Activated naive CD4-positive, alpha-beta T cell treated with anti-CD3 and anti-CD28 coated beads, Interleukin-2, amount 50 U/mL, for 72 hours (primary cell): ENCODE data around the gene CD40LG. TPM values are rescaled to one million over a fixed set of nuclear protein-coding genes. Genes with fewer than 3 reads are reported as not detected.
A peak's percentile ranks its signal among the peaks of the same experiment; 100 is the strongest.

Source experiments
- ATAC-seq, 2 donors: fragments of 150-1000 bp; cut with Tn5 transposase; 2 replicates each; pipeline ENCODE4 v1.10.0; 2021; ENCODE audit warnings: mild to moderate bottlenecking in 2 of 2, moderate library complexity in 2 of 2
- DNase-seq, 2 donors: peaks; one replicate each; pipeline ENCODE4 v3.0.0; 2021 to 2022; ENCODE audit warnings: low spot score in 2 of 2
- H3K27ac Mint-ChIP-seq, 2 donors: one replicate each; pipeline ENCODE4 v1.8.0; 2022; ENCODE audit warnings: mild to moderate bottlenecking in 2 of 2, mixed read lengths in 2 of 2
- H3K36me3 Mint-ChIP-seq, 2 donors: one replicate each; pipeline ENCODE4 v1.8.0; 2022; ENCODE audit warnings: mixed read lengths in 2 of 2
- H3K9me3 Mint-ChIP-seq, 2 donors: one replicate each; pipeline ENCODE4 v1.8.0; 2022; ENCODE audit warnings: mixed read lengths in 2 of 2
- total RNA-seq, 2 donors: library from RNA; stranded (reverse); gene quantifications; one replicate each; pipeline ENCODE4 v1.2.3, GENCODE V29; 2022

The CD40LG gene
- total RNA-seq, 2 donors from 2014 or later, result 80.0 to 134 TPM

DNA sequence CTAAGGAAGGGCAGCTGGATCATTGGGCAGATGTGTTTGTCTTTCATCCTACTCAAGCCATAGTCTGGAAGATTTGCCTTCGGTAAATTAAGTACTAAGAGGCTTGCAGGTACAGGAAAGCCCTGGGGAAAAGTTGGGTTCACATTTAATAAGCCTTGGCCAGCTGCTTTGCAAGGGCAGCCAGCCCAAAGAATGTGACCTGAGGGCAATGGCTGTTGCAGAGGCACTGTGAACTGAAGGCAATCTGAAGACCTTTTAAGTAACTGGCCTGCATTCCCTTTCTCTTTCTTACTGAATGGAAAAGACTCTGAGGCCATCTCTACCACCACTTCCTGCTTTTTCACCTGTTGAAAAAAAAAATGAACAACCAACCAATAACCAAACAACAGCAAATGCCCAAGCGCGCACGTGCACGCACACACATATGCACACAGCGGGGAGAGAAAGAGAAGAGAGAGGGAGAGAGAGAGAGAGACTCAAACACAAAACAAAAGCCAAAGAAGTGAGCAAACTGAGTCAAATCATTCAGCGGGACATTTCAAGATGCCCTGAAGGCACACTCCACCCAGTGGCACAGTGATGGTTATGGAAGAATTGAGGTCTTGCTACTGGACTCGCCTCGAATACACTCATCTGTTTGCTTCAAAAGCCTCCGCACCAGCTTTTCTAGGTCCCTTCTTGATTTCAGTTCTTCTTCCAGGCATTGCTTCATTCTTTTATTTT, 19.6 kb downstream of the CD40LG start:
- DNase-seq, result no peak
- peak overlapping the region; percentile 68 to 90 for H3K27ac Mint-ChIP-seq
- peaks cover 53 to 78% of the 10 kb centered on the region in 2 donors for H3K36me3 Mint-ChIP-seq

GRCh38 chrX:136671006-136671610, 23.1 kb downstream of the CD40LG start:
- H3K36me3 Mint-ChIP-seq, result peaks cover 49 to 74% of the 10 kb centered on the region in 2 donors
- no peaks in the 10 kb centered on the region for H3K9me3 Mint-ChIP-seq
- DNase-seq (no peak), ATAC-seq (peak; percentile 15 to 61)
- H3K27ac Mint-ChIP-seq, result peak overlapping the region; percentile 9 to 84

More for the DNA sequence above, 19.6 kb downstream of the CD40LG start:
- ATAC-seq, result peak; percentile 37 to 61
- peaks cover 6% of the 10 kb centered on the region in 2 donors for H3K9me3 Mint-ChIP-seq

GRCh38 chrX:136674270-136674985, 26.5 kb downstream of the CD40LG start:
- ATAC-seq (peak; percentile 1 to 39), DNase-seq (no peak)
- peak overlapping the region; percentile 84 to 93 for H3K27ac Mint-ChIP-seq
- no peaks in the 10 kb centered on the region for H3K9me3 Mint-ChIP-seq
- H3K36me3 Mint-ChIP-seq, result peaks cover 24 to 57% of the 10 kb centered on the region in 2 donors

GRCh38 chrX:136679531-136679930, 31.6 kb downstream of the CD40LG start:
- no peak for DNase-seq
- H3K27ac Mint-ChIP-seq, result no peak overlapping the region
- no peaks in the 10 kb centered on the region for H3K9me3 Mint-ChIP-seq
- ATAC-seq, result no peak
- H3K36me3 Mint-ChIP-seq, result peaks cover 5 to 28% of the 10 kb centered on the region in 2 donors

- Mint-ChIP-seq H3K27ac (no peak overlapping the region), H3K9me3 (no peaks in the 10 kb centered on the region), H3K36me3 (peaks cover 10 to 24% of the 10 kb centered on the region in 2 donors)
- DNase-seq, result no peak
- ATAC-seq, result peak in 1 of 2 donors; percentile 17
These were observed 36.2 kb downstream of the CD40LG start for GRCh38 chrX:136684120-136684519.

DNA sequence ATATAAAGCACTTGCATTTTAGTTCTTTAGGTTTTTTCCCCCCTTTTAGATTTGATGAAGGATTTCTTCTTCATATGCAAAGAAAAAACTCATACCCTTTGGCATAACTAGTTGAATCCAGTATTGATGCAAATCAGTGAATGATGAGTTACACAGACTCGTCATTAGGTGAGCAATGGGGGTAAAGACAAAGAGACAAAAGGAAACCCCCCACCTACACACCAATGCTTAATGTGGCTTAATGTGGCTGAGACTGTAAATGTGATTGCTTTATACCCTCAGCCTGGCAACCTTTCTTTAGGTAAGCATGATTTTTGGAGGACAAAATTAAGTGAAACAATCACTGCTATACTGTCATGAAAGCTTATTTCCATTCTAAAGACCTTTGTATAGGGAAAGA, 39.5 kb downstream of the CD40LG start:
- peaks cover 17 to 20% of the 10 kb centered on the region in 2 donors for H3K36me3 Mint-ChIP-seq
- ATAC-seq (peak; percentile 90 to 94), DNase-seq (peak in 1 of 2 donors; percentile 45)
- peak overlapping the region; percentile 81 to 87 for H3K27ac Mint-ChIP-seq
- no peaks in the 10 kb centered on the region for H3K9me3 Mint-ChIP-seq

GRCh38 chrX:136689436-136689835, 41.5 kb downstream of the CD40LG start:
- DNase-seq (no peak), ATAC-seq (peak in 1 of 2 donors; percentile 10)
- Mint-ChIP-seq H3K36me3 (peaks cover 18 to 20% of the 10 kb centered on the region in 2 donors), H3K27ac (peak overlapping the region; percentile 36 to 87), H3K9me3 (no peaks in the 10 kb centered on the region)

GRCh38 chrX:136691028-136691809, 43.3 kb downstream of the CD40LG start:
- DNase-seq, result no peak
- Mint-ChIP-seq H3K27ac (no peak overlapping the region), H3K9me3 (no peaks in the 10 kb centered on the region), H3K36me3 (peaks cover 20 to 26% of the 10 kb centered on the region in 2 donors)
- ATAC-seq, result no peak

GRCh38 chrX:136692271-136692670, 44.3 kb downstream of the CD40LG start:
- Mint-ChIP-seq H3K36me3 (peaks cover 22 to 28% of the 10 kb centered on the region in 2 donors), H3K9me3 (peaks cover 0 to 5% of the 10 kb centered on the region in 2 donors), H3K27ac (no peak overlapping the region)
- no peak for DNase-seq
- ATAC-seq, result no peak

DNA sequence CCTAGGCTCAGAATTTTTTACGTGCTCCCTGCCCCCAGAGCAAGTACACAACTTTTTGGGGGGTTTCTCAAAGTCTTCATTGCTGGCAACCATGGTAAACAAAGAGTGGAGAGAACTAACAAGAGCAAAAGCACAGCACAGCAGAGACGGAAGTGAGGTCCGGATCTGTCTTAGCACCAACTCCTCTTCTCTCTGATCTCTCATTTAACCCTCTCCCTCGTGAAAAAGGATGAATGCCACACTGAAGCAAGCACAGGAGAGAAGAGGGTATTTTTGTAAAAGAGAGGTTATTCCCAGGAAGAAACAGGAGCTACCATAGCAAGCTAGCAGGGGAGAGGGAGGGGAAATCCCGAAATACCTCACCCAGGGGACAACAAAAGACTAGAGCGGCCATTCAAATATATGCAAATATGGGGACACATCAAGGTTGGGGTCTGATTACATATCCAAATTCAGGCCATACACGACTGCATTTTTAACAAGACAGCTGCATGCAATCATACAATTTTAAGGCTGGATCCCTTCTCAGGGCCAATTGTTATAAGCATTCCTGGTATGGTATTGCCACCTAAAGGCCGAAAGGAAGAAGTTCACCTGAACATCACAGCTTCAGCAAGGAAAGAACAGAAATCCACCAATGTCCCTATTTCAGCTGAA, 46.6 kb downstream of the CD40LG start:
- H3K9me3 Mint-ChIP-seq, result peaks cover 0 to 9% of the 10 kb centered on the region in 2 donors
- ATAC-seq (peak; percentile 76 to 78), DNase-seq (no peak)
- peaks cover 18 to 35% of the 10 kb centered on the region in 2 donors for H3K36me3 Mint-ChIP-seq
- peak overlapping the region; percentile 96 to 98 for H3K27ac Mint-ChIP-seq

- DNase-seq (no peak), ATAC-seq (no peak)
- peaks cover 0 to 9% of the 10 kb centered on the region in 2 donors for H3K9me3 Mint-ChIP-seq
- H3K36me3 Mint-ChIP-seq, result peaks cover 11 to 50% of the 10 kb centered on the region in 2 donors
- H3K27ac Mint-ChIP-seq, result peak overlapping the region; percentile 80 to 81
These were observed 49.2 kb downstream of the CD40LG start for GRCh38 chrX:136697156-136697555.

- no peak for ATAC-seq
- no peak for DNase-seq
- no peak overlapping the region for H3K27ac Mint-ChIP-seq
- H3K36me3 Mint-ChIP-seq, result peaks cover 0 to 36% of the 10 kb centered on the region in 2 donors
- H3K9me3 Mint-ChIP-seq, result no peaks in the 10 kb centered on the region
These were observed 60.4 kb downstream of the CD40LG start for GRCh38 chrX:136708348-136708747.

Other genes with a start within 250 kb of the CD40LG start
- gene BRS3, start 160.2 kb upstream of the CD40LG start, total RNA-seq, result not detected
- gene HTATSF1, start 150.6 kb upstream of the CD40LG start, total RNA-seq, result 10 to 100 TPM; 41.5 to 45.3 TPM
- not detected for gene VGLL1, start 115.9 kb upstream of the CD40LG start, total RNA-seq
- gene ARHGEF6, start 132.8 kb downstream of the CD40LG start, total RNA-seq, result 10 to 100 TPM; 59.5 to 80.3 TPM
- gene RBMX, start 232.6 kb downstream of the CD40LG start, total RNA-seq, result 100 to 1,000 TPM; 220 to 285 TPM